DMS153 treated with DMSO at 0.1 percent for 48 hours (cell line): ENCODE measurements around the gene ADD3.

Experiments used
- DNase-seq: peaks from one replicate; lab custom pipeline; 2025; ENCODE audit not compliant: unreplicated experiment; lab: John Stamatoyannopoulos, UW

ADD3 gene

GRCh38 chr10:110003524-110003885 lies 4.3 kb upstream of the ADD3 start:
- DNase-seq: no peak

GRCh38 chr10:110005719-110006118 lies 2.1 kb upstream of the ADD3 start:
- no peak for DNase-seq

DNA sequence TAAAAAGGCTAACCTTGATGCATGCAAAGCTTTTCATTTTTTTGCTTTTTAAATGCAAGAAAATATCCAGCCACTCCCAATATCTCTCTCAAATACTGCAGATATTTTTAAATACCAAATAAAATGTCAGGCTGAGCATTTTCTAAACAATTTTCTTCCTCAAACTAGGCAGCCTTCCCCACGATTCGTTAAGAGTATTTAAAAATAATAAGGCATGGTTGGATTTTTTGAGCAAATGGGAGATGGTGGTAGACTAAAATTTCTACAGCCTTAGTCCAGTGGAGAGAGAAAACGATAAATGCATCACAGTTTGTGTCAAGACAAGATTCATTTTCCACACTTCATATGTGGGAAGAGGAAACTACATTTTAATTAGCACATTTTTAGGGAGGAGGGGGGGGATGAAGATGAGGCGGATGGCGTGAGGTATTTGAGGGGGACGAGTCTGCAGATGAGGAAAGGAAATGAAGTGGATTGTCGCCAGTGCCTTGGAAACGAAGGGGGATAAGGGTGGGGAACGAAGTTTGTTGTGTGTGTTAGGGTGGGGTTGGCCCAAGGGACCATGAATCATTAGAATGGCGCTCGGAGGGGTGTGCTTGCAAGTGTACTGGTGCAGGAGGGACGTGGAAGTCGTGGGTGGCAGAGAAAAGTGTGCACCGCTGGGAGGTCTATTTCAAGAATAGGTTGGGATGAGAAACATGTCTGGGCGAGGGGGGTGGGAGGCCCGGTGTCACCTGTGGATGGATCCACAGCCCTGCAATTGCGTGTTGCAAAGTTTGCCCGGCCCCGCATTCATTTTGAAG lies 1.2 kb upstream of the ADD3 start:
- DNase-seq: no peak

- peak; percentile 24 for DNase-seq
These were observed 553 bp upstream of the ADD3 start for GRCh38 chr10:110007161-110007700.

- no peak for DNase-seq
These were observed 945 bp downstream of the ADD3 start for GRCh38 chr10:110008518-110009339.

DNA sequence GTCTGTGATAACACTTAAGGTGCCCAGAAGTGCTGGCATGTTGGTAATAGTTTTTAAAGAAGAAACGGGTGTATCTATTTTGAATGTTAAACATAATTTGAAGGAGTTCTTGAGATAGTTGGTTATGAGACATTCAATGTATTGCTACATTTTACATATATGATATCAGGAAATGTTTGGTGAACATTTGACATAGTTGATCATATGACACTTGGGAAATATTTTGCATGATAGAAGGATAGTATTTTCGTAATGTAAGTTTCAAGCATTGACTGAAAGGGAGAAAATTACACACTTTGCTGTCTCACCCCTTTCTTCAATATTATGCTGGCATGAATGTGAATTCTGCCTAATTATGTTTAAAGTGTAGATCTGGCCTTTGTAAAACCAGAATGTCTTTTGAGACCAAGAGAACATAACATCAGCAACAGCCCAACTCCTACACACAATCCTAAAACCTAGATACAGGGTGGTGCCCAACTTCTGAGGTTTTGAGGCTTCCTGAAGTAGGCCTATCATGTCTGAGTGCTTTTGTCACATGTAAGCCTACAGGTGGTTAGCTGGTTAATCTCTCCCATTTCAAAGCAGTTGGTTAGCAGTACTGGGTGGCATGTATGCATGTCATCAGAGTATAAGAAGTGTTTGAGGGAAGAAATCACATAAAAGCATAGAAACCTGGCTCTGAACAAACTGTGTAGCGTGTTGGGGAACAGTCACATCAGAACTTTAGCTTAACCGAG lies 2.1 kb downstream of the ADD3 start:
- DNase-seq: no peak

GRCh38 chr10:110010486-110011378 lies 2.9 kb downstream of the ADD3 start:
- DNase-seq: no peak

DNA sequence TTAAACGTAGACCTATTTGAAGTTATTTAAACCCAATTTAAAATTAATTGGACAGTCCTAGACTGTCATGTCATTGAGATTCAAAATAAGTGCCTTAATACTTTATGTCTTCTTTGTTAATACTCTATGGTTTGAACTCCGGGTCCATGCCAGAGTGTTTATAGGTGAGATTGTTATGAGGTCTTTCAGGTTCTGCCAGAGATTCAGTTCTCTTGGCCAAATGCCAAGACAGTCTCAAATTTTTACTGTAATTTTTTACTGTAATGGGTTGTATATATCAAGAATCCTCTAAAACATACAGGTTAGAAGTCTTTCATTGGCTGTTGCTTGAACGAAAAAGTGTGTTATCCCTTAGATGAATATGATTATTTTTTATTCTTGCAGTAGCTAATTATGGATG lies 3.9 kb downstream of the ADD3 start:
- no peak for DNase-seq

DNA sequence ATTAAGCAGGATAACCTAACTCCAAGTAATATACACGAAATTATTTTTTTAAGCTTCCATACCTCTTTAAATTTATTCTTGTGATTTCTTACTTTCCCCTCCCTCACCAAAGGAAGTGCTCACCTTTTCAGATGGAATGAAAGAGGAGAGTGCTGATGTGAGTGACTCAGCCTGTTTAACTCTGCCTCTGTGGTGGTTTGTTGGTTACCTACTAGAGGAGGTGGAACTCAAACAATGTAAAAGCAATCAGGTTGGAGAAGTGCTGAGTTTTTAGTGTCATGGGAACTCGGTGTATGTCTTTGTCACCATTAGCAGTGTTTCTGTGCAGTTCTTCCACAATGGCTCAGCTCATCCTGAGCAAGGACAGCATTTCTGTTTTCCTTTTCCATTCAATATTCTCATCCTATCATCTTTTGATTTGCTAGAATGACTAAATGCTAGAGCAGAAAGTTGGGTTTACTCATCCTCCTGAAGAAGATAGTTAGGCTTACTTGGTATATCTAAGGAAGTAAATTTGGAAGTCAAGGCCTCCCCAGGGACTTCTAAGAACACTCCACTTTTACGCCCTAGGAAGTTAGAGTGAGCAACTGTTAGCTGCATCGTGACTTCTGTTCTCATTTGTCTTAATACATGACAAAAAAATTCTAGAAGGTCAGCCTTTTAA lies 6.0 kb downstream of the ADD3 start:
- no peak for DNase-seq

DNA sequence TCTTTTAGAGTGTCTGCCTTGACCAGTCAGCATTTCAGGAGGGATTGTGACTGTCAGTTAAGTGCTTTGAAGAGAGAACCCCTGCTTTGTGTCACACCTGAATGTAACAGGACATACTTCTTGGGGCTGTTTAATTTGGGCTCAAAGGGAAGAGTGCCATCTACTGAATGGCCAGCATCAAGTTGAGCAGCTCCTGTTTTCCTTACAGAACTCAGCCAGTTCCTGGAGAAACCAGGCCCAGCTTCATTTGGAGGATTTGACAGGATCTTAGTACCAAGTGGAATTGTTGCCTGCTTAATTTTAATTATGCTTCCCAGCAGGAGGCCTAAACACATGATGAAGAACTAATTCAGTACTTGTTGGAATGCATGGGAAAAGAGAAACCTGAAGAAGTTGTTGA lies 8.3 kb downstream of the ADD3 start:
- DNase-seq: no peak

DNA sequence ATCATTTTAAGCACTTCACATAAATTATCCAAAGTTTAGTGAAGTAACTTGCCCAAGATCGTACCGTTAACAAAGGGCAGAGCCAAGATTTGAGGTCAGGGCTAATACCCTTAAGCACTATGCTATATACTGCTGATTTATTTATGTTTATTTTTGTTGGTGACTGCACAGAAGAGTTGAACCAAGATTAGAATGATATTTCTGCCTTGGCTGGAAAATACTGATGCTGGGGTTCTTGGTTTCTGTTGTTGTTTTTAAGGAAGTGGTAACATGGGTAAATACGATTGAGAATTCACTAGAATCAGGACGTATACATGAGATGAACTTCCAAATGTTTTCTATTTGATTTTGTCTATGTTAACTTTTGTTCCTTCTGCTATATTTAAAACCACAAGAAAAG lies 9.3 kb downstream of the ADD3 start:
- no peak for DNase-seq

GRCh38 chr10:110017907-110018306 lies 10.1 kb downstream of the ADD3 start:
- no peak for DNase-seq

GRCh38 chr10:110020265-110020664 lies 12.5 kb downstream of the ADD3 start:
- DNase-seq: no peak

GRCh38 chr10:110022716-110023504 lies 15.1 kb downstream of the ADD3 start:
- DNase-seq: no peak

GRCh38 chr10:110023785-110024465 lies 16.1 kb downstream of the ADD3 start:
- no peak for DNase-seq

DNA sequence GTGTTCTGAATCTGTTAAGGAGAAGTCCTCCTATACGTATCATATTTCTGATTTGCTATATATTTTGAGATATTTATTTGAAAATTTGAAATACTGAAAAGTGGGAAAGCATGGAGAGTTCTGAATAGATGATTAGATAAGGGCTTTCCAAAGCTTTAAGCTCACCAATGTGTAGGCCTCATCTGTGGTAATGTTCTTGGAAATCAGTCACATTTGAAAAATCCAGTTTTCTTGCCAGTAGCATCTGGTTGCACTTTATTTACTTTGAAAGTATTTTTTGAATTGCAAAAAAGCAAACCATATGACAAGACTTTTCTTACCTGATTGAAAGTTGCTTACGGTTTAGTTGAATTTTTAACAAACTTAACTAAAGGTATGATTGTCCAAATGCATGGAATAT lies 21.7 kb downstream of the ADD3 start:
- DNase-seq: no peak

GRCh38 chr10:110032801-110033700 lies 25.3 kb downstream of the ADD3 start:
- DNase-seq: no peak
